Measurements from ENCODE around the gene GLI2.

The GLI2 gene

DNA sequence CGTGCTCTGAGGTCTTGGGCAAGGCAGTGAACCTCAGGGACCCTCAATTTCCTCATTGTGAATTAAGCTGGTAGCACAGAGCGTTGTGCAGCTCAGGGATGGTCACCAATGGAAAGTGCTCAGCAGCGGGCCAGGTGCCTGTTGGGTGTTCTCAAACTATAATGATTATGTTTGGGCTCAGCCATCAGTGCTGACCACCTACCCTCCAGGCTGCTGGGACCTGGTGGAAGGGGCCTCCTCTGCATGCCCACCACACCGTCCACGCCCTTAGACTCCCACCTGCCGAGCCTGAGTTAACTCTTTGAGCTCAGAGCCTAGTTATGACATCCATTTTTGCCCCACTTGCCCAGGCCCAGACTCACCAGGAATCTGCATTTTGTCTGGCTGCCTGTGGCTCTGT lies 35.0 kb downstream of the GLI2 start:
- DNase-seq (ENCODE audit: low spot score), result no peak

DNA sequence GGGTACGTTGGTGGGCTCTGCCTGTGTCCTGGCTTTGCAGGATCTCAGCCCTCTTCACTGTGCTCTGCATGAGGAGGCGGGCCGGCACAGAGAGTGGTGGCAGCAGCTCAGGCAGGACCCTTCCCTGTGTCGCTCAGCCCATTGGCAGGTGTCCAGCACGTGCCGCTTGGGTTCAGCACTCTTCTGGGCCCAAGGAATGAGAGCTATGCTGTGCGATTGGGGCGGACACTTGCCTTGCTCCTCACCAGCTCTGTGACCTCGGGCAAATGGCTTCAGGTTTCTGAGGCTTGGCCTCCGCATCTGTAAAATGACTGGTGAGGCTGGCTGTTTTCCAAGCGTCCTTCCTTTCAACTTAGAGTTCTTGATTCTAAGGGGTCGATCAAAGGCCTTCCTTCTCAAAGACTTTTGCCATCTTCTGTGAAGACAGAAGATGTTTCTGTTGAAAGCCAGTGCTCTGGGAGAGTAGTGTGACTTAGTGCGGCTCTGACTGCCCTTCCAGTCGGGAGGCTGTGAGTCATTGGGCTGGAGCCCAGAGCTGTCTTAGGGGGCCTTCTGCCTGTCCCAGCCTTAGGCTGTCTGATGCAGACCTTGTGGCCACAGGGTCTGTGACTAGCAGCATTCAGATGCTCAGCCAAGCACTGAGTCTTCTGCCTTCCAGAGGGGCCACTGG lies 35.6 kb downstream of the GLI2 start:
- DNase-seq (ENCODE audit: low spot score), result no peak

DNA sequence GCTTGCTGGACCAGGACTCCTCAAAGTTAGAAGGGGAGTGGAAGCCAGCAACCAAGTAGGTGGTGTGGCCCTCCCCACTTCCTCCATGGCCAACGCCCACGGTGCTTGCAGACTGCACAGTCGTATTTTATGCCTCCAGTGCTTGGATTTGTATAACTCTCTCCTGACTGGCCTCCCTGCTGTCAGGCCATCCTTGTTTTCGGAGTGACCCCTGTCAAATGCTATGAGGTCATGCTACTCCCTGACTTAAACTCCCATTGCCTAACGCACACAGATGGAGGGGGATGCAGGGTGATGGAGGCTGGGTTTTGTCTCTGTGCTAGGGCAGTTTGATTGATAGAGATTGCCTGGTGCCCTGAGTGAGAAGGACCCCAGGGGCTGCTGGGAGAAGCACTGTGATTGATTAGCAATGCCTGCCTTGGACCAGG lies 36.1 kb downstream of the GLI2 start:
- no peak for DNase-seq (ENCODE audit: low spot score)

GRCh38 chr2:120772261-120772660 lies 36.6 kb downstream of the GLI2 start:
- no peak for DNase-seq (ENCODE audit: low spot score)

GRCh38 chr2:120773186-120773800 lies 37.6 kb downstream of the GLI2 start:
- no peak for DNase-seq (ENCODE audit: low spot score)

DNA sequence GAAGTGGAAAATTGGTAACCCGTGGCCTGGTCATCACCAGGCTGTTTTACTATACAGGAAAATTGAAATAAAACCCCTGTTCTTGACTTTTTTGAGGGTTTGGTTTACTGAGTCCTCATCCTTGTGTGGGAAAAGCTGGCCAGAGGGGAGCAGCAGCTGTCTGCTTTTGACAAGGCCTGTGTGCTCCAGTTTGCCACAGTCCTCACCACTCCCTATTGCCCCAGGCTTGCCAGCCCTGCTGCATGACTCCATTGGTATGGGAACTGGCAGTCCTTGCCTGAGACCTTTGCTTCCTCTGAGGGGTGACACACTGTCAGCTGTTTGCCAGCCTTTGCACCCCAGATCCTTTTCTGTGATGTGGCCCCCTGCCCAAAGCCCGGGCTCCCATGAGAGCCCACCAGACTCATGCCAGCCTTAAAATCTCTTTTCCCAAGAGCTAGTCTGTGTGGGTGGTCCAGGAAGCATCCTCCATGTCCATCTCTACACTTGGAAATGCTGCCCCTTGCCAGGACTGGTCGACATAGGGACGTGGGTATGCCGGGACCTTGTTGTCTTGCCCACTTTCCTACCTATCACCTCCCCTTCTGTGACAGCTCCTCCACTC lies 39.0 kb downstream of the GLI2 start:
- no peak for DNase-seq (ENCODE audit: low spot score)

GRCh38 chr2:120775194-120775593 lies 39.5 kb downstream of the GLI2 start:
- DNase-seq (ENCODE audit: low spot score), result no peak

- no peak for DNase-seq (ENCODE audit: low spot score)
Measured at GRCh38 chr2:120775801-120776589, 40.3 kb downstream of the GLI2 start.

DNA sequence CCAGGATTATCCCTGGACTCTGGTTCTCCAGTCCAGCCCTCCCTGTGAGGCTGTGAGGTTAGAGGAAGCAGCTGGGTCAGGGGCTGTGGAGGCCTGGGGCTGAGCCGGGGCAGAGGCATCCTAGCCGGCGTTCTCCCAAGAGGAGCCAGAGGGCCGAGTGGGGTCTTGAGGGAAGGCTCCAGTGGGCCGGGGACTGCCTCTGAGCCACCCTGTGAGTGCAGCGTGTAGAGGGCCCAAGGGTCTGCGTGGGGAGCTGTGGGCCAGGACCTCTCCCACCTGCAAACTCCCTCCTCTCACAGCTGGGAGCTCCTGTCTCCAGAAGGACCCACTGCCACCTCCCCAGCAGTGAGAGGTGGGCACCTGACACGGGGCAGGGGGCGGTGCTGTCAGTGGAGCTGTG lies 41.0 kb downstream of the GLI2 start:
- no peak for DNase-seq (ENCODE audit: low spot score)

- DNase-seq (ENCODE audit: low spot score), result no peak
Measured at GRCh38 chr2:120777170-120777751, 41.6 kb downstream of the GLI2 start.

- no peak for DNase-seq (ENCODE audit: low spot score)
Measured at GRCh38 chr2:120777787-120778186, 42.1 kb downstream of the GLI2 start.

GRCh38 chr2:120778244-120778643 lies 42.6 kb downstream of the GLI2 start:
- DNase-seq (ENCODE audit: low spot score), result no peak

GRCh38 chr2:120779781-120780283 lies 44.2 kb downstream of the GLI2 start:
- no peak for DNase-seq (ENCODE audit: low spot score)

GRCh38 chr2:120780402-120780801 lies 44.7 kb downstream of the GLI2 start:
- DNase-seq (ENCODE audit: low spot score), result no peak

DNA sequence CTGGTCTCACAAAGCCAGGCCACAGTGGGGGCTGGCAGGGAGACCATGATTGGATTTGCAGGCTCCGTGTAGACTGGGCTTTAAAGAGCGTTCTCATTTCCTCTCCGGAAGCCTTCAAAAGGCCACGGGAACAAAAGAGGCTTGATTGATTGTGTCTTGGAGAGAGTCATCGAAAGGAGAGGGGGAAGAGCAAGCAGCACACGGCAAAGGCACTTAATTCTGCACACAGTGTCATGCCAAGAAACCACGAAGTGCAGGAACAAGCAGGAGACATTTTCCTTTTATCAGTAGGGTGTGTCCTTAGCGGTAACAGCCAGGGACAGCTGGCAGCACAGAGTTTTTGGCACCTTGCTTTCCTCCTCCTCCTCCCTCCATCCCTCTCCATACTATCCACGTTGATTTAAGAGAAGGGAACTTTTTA lies 47.7 kb downstream of the GLI2 start:
- no peak for DNase-seq (ENCODE audit: low spot score)

- DNase-seq (ENCODE audit: low spot score), result no peak
Measured at GRCh38 chr2:120783969-120784372, 48.3 kb downstream of the GLI2 start.
